ENCODE data around the gene ARSG.

GRCh38 chr17:68424861-68425260 is 133.6 kb downstream of the ARSG start:
- TF ChIP-seq, protein P1, sequence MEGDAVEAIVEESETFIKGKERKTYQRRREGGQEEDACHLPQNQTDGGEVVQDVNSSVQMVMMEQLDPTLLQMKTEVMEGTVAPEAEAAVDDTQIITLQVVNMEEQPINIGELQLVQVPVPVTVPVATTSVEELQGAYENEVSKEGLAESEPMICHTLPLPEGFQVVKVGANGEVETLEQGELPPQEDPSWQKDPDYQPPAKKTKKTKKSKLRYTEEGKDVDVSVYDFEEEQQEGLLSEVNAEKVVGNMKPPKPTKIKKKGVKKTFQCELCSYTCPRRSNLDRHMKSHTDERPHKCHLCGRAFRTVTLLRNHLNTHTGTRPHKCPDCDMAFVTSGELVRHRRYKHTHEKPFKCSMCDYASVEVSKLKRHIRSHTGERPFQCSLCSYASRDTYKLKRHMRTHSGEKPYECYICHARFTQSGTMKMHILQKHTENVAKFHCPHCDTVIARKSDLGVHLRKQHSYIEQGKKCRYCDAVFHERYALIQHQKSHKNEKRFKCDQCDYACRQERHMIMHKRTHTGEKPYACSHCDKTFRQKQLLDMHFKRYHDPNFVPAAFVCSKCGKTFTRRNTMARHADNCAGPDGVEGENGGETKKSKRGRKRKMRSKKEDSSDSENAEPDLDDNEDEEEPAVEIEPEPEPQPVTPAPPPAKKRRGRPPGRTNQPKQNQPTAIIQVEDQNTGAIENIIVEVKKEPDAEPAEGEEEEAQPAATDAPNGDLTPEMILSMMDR (IDR thresholded peaks at IDR 0.05), result no peak
- TF ChIP-seq POLR2A (IDR thresholded peaks at IDR 0.05), result no peak
